Upper lobe of left lung (tissue), 4 donors: ENCODE measurements around the gene SLC35B4.

Experiments used
- EP300 ChIP-seq, 4 donors: sonication (generic); formaldehyde crosslinking; IDR thresholded peaks; one replicate each; pipeline ENCODE4 v1.5.1; 2017; ENCODE audit warnings: antibody characterized with exemption in 4 of 4, control low read depth in 2 of 4
- POLR2A ChIP-seq, 4 donors: fragments of 450-650 bp; IDR thresholded peaks; one replicate each; pipeline ENCODE4 v1.5.1; 2016 to 2017; ENCODE audit warnings: antibody characterized with exemption in 4 of 4, mild to moderate bottlenecking in 2 of 4
- POLR2AphosphoS5 ChIP-seq, 2 donors: sonication (generic); formaldehyde crosslinking; IDR thresholded peaks; one replicate each; pipeline ENCODE4 v1.5.1; 2017; ENCODE audit warnings: antibody characterized with exemption in 2 of 2
- TF ChIP-seq, protein P1 (sequence below), 6 experiments: fragments of 450-650 bp in 4 of 6; fragments of 200-600 bp in 2 of 6; sonication (generic) in 2 of 6; IDR thresholded peaks; one replicate each; pipeline ENCODE4 v1.5.1; 2016 to 2019; ENCODE audit warnings: antibody characterized with exemption in 6 of 6

DNA sequence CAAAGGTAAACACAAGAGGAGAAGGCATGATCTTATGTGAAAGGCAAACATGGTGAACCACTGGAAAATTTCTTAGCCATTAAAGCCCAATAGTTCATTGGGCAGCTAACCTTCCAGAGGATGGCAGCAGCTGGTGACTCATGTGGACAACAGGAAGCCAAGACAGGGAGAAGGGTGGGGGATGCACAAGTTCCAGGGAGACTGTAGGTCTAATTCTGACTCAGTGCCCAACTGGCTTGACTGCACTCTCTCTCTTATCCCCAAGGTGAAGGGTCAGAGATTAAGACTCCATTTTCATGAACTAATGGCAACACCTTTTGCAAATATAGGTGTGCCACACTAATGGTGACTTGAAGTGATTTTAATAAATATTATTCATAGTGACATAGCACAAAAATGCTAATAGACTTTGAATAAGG is 47.9 kb upstream of the SLC35B4 start:
- TF ChIP-seq EP300 (IDR thresholded peaks at IDR 0.05) (no peak), POLR2AphosphoS5 (IDR thresholded peaks at IDR 0.05) (no peak), POLR2A (IDR thresholded peaks at IDR 0.05) (no peak)
- TF ChIP-seq, protein P1, sequence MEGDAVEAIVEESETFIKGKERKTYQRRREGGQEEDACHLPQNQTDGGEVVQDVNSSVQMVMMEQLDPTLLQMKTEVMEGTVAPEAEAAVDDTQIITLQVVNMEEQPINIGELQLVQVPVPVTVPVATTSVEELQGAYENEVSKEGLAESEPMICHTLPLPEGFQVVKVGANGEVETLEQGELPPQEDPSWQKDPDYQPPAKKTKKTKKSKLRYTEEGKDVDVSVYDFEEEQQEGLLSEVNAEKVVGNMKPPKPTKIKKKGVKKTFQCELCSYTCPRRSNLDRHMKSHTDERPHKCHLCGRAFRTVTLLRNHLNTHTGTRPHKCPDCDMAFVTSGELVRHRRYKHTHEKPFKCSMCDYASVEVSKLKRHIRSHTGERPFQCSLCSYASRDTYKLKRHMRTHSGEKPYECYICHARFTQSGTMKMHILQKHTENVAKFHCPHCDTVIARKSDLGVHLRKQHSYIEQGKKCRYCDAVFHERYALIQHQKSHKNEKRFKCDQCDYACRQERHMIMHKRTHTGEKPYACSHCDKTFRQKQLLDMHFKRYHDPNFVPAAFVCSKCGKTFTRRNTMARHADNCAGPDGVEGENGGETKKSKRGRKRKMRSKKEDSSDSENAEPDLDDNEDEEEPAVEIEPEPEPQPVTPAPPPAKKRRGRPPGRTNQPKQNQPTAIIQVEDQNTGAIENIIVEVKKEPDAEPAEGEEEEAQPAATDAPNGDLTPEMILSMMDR (IDR thresholded peaks at IDR 0.05), result no peak
